Measurements from ENCODE around the gene GLRB.

DNA sequence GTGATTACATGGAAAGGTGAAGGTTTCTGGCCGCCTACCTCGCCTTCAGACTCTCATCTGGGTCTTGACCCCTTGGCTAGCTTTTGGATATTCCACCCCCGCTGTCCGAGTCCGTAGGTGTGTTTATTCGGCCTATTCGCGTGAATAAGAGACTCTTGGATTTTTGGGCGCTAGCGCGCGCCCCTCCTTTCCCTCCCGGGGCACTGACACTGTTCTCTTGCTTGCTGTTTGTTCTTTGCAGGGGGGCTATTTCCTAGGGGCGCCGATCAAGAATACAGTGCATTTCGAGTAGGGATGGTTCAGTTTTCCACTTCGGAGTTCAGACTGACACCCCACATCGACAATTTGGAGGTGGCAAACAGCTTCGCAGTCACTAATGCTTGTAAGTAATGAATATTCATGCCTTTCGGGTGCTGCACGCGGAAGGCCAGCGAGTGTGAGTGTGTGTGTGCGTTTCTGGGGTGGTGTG lies 145.5 kb downstream of the GLRB start:
- TF ChIP-seq, protein P1, sequence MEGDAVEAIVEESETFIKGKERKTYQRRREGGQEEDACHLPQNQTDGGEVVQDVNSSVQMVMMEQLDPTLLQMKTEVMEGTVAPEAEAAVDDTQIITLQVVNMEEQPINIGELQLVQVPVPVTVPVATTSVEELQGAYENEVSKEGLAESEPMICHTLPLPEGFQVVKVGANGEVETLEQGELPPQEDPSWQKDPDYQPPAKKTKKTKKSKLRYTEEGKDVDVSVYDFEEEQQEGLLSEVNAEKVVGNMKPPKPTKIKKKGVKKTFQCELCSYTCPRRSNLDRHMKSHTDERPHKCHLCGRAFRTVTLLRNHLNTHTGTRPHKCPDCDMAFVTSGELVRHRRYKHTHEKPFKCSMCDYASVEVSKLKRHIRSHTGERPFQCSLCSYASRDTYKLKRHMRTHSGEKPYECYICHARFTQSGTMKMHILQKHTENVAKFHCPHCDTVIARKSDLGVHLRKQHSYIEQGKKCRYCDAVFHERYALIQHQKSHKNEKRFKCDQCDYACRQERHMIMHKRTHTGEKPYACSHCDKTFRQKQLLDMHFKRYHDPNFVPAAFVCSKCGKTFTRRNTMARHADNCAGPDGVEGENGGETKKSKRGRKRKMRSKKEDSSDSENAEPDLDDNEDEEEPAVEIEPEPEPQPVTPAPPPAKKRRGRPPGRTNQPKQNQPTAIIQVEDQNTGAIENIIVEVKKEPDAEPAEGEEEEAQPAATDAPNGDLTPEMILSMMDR (IDR thresholded peaks at IDR 0.05; ENCODE audit: insufficient read depth, low read length, poor library complexity, severe bottlenecking) = no peak
- no peak for TF ChIP-seq EZH2phosphoT487 (conservative IDR thresholded peaks at IDR 0.05; ENCODE audit: low read length)
